ENCODE measurements around the gene ARL13B. TPM values are rescaled to one million over a fixed set of nuclear protein-coding genes. Genes with fewer than 3 reads are reported as not detected.

ARL13B gene
- total and polyA plus RNA-seq, 2 of the 4 experiments (the other 2 are of a cell fraction) = 2.7 to 3.0 TPM

- Histone ChIP-seq H3K4me1 (ENCODE audit: control insufficient read depth, insufficient read depth, low read length) (peaks cover 4% of the 10 kb centered on the region; the same call in 1 of the 2 replicates), H2BK5ac (ENCODE audit: low read depth, low read length, poor library complexity, severe bottlenecking) (no peak overlapping the region), H4K8ac (ENCODE audit: low read depth in 2 of 2, low read length in 2 of 2) (no peak overlapping the region), H2AK5ac (ENCODE audit: low read depth, low read length) (no peak overlapping the region), H4K20me1 (ENCODE audit: insufficient read depth, low read length) (no peaks in the 10 kb centered on the region), H3K14ac (replicated peaks; ENCODE audit: low read depth, low read length) (no peak overlapping the region), H3K4me2 (ENCODE audit: low read depth, low read length) (no peak overlapping the region), H3K9me3 (ENCODE audit: control insufficient read depth, insufficient read depth, low read length) (no peaks in the 10 kb centered on the region), H2AFZ (replicated peaks; ENCODE audit: low read length, poor library complexity) (no peak overlapping the region), H3K4ac (ENCODE audit: low read depth, low read length) (no peak overlapping the region), H3K79me1 (ENCODE audit: low read depth in 1 of 2, low read length in 2 of 2) (no peaks in the 10 kb centered on the region), H3K23ac (ENCODE audit: low read depth, low read length) (no peak overlapping the region), H3K9me1 (ENCODE audit: insufficient read depth, low read length) (no peaks in the 10 kb centered on the region), H4K5ac (ENCODE audit: low read depth, low read length) (no peak overlapping the region), H4K91ac (ENCODE audit: insufficient read depth, low read depth, low read length) (no peak overlapping the region), H2AK9ac (replicated peaks; ENCODE audit: low read depth, low read length, poor library complexity) (no peak overlapping the region), H3K27ac (ENCODE audit: insufficient read depth, low read length) (no peak overlapping the region), H3K36me3 (ENCODE audit: control insufficient read depth, insufficient read depth, low read length) (no peaks in the 10 kb centered on the region), H3K27me3 (ENCODE audit: control insufficient read depth, insufficient read depth, low read length) (no peaks in the 10 kb centered on the region), H3K56ac (ENCODE audit: extremely low read depth, insufficient read depth, low read length) (no peak overlapping the region), H2BK15ac (ENCODE audit: low read depth, low read length) (no peak overlapping the region), H3K4me3 (ENCODE audit: insufficient read depth, low read depth, low read length) (no peak overlapping the region), H3K9ac (ENCODE audit: low read depth, low read length) (no peak overlapping the region), H2BK120ac (ENCODE audit: low read depth, low read length) (no peak overlapping the region), H2BK20ac (ENCODE audit: low read depth, low read length) (no peak overlapping the region), H3K18ac (ENCODE audit: low read depth, low read length) (no peak overlapping the region)
- BruUV-seq (replicated peaks) = no TSS peak
- ATAC-seq (ENCODE audit: low read depth) = no peak
- in situ Hi-C loops (cut with MboI; ENCODE audit: low sequenced_read_pairs) = loop anchor here (5.0 kb wide), 1 partner anchor 59 kb away; no protein-coding TSS in a partner anchor
- no CpG with 5 or more reads among the region's 2 CpGs for WGBS, 2 experiments (ENCODE audit: extremely low coverage in 2 of 2, insufficient read length in 1 of 2)
- dilution Hi-C loops (cut with HindIII; ENCODE audit: low sequenced_read_pairs, unreplicated experiment) = no loop called here
- intact Hi-C loops (cut with micrococcal nuclease) = no loop called here
- DNase-seq = no peak
- TF ChIP-seq RFX5 (IDR thresholded peaks at IDR 0.05; ENCODE audit: low read depth, low read length) = no peak
- no peak for TF ChIP-seq FOS (IDR thresholded peaks at IDR 0.05; ENCODE audit: low read depth, low read length)
- TF ChIP-seq MAFK (IDR thresholded peaks at IDR 0.05; ENCODE audit: low read depth, low read length) = no peak
- TF ChIP-seq, protein P1, sequence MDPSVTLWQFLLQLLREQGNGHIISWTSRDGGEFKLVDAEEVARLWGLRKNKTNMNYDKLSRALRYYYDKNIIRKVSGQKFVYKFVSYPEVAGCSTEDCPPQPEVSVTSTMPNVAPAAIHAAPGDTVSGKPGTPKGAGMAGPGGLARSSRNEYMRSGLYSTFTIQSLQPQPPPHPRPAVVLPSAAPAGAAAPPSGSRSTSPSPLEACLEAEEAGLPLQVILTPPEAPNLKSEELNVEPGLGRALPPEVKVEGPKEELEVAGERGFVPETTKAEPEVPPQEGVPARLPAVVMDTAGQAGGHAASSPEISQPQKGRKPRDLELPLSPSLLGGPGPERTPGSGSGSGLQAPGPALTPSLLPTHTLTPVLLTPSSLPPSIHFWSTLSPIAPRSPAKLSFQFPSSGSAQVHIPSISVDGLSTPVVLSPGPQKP (IDR thresholded peaks at IDR 0.05; ENCODE audit: borderline replicate concordance, low read depth, low read length) = no peak
- TF ChIP-seq, protein P2, sequence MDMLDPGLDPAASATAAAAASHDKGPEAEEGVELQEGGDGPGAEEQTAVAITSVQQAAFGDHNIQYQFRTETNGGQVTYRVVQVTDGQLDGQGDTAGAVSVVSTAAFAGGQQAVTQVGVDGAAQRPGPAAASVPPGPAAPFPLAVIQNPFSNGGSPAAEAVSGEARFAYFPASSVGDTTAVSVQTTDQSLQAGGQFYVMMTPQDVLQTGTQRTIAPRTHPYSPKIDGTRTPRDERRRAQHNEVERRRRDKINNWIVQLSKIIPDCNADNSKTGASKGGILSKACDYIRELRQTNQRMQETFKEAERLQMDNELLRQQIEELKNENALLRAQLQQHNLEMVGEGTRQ (IDR thresholded peaks at IDR 0.05; ENCODE audit: low read depth, low read length) = no peak
- TF ChIP-seq, protein P3, sequence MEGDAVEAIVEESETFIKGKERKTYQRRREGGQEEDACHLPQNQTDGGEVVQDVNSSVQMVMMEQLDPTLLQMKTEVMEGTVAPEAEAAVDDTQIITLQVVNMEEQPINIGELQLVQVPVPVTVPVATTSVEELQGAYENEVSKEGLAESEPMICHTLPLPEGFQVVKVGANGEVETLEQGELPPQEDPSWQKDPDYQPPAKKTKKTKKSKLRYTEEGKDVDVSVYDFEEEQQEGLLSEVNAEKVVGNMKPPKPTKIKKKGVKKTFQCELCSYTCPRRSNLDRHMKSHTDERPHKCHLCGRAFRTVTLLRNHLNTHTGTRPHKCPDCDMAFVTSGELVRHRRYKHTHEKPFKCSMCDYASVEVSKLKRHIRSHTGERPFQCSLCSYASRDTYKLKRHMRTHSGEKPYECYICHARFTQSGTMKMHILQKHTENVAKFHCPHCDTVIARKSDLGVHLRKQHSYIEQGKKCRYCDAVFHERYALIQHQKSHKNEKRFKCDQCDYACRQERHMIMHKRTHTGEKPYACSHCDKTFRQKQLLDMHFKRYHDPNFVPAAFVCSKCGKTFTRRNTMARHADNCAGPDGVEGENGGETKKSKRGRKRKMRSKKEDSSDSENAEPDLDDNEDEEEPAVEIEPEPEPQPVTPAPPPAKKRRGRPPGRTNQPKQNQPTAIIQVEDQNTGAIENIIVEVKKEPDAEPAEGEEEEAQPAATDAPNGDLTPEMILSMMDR (conservative IDR thresholded peaks at IDR 0.05; ENCODE audit: low read depth, low read length) = no peak
- TF ChIP-seq BHLHE40 (IDR thresholded peaks at IDR 0.05; ENCODE audit: low read depth, low read length) = no peak
- no peak for TF ChIP-seq POLR2A (IDR thresholded peaks at IDR 0.05; ENCODE audit: low read depth, low read length)
- no peak for TF ChIP-seq RCOR1 (IDR thresholded peaks at IDR 0.05; ENCODE audit: insufficient replicate concordance, low read length)
- no peak for TF ChIP-seq MAZ (IDR thresholded peaks at IDR 0.05; ENCODE audit: borderline replicate concordance, low read depth, low read length)
- no peak for TF ChIP-seq CEBPB (IDR thresholded peaks at IDR 0.05; ENCODE audit: low read depth, low read length)
- TF ChIP-seq SMC3 (IDR thresholded peaks at IDR 0.05; ENCODE audit: low read depth, low read length) = no peak
- TF ChIP-seq MXI1 (IDR thresholded peaks at IDR 0.05; ENCODE audit: borderline replicate concordance, low read depth, low read length) = no peak
- TF ChIP-seq RAD21 (IDR thresholded peaks at IDR 0.05; ENCODE audit: low read length) = no peak
- no peak for TF ChIP-seq CHD1 (IDR thresholded peaks at IDR 0.05; ENCODE audit: low read depth, low read length)
- TF ChIP-seq NFE2L2 (IDR thresholded peaks at IDR 0.05; ENCODE audit: low read depth, low read length) = no peak
- ChIA-PET CTCF (interaction anchor here (0.9 kb wide), 1 partner anchor 8 kb away, joined by 3 read pairs; no protein-coding TSS in a partner anchor), POLR2A (ENCODE audit: unreplicated experiment) (no interaction called here)
Observed at GRCh38 chr3:94008253-94008652, 28.3 kb downstream of the ARL13B start.

All from IMR-90 (cell line).